ENCODE data around the gene KCNB1.

Gene KCNB1

GRCh38 chr20:49417843-49418555, 64.5 kb downstream of the KCNB1 start:
- Histone ChIP-seq H3K9me3 (ENCODE audit: control insufficient read depth, insufficient read depth, low read length) (no peaks in the 10 kb centered on the region), H3K36me3 (ENCODE audit: control insufficient read depth, low read length) (no peaks in the 10 kb centered on the region), H3K27me3 (ENCODE audit: control insufficient read depth, low read length) (peaks cover 31% of the 10 kb centered on the region), H3K4me1 (ENCODE audit: control insufficient read depth, low read length) (no peaks in the 10 kb centered on the region), H3K79me2 (ENCODE audit: control insufficient read depth, low read length) (no peaks in the 10 kb centered on the region), H4K20me1 (ENCODE audit: control insufficient read depth, insufficient read depth, low read depth, low read length) (no peaks in the 10 kb centered on the region), H3K4me3 (ENCODE audit: low read length) (no peak overlapping the region), H3K27ac (ENCODE audit: low read depth, low read length) (no peak overlapping the region), H3F3A (ENCODE audit: control insufficient read depth, insufficient read depth) (no peaks in the 10 kb centered on the region), H3K9me2 (replicated peaks; ENCODE audit: control insufficient read depth, low read length) (no peaks in the 10 kb centered on the region), H3K4me2 (ENCODE audit: low read length) (no peak overlapping the region)
- no peak for TF ChIP-seq CTCF (IDR thresholded peaks at IDR 0.05; ENCODE audit: low read depth, low read length, poor library complexity, severe bottlenecking)
- no peak for TF ChIP-seq EZH2phosphoT487 (IDR thresholded peaks at IDR 0.05; ENCODE audit: borderline replicate concordance, low read length)

GRCh38 chr20:49415668-49416044, 66.8 kb downstream of the KCNB1 start:
- Histone ChIP-seq H3K27ac (ENCODE audit: low read depth, low read length) (no peak overlapping the region), H4K20me1 (ENCODE audit: control insufficient read depth, insufficient read depth, low read depth, low read length) (no peaks in the 10 kb centered on the region), H3K9me3 (ENCODE audit: control insufficient read depth, insufficient read depth, low read length) (no peaks in the 10 kb centered on the region), H3K36me3 (ENCODE audit: control insufficient read depth, low read length) (no peaks in the 10 kb centered on the region), H3K4me1 (ENCODE audit: control insufficient read depth, low read length) (no peaks in the 10 kb centered on the region), H3K4me2 (ENCODE audit: low read length) (no peak overlapping the region), H3K4me3 (ENCODE audit: low read length) (no peak overlapping the region), H3K27me3 (ENCODE audit: control insufficient read depth, low read length) (peaks cover 34% of the 10 kb centered on the region), H3K79me2 (ENCODE audit: control insufficient read depth, low read length) (no peaks in the 10 kb centered on the region), H3K9me2 (replicated peaks; ENCODE audit: control insufficient read depth, low read length) (no peaks in the 10 kb centered on the region), H3F3A (ENCODE audit: control insufficient read depth, insufficient read depth) (no peaks in the 10 kb centered on the region)
- TF ChIP-seq EZH2phosphoT487 (IDR thresholded peaks at IDR 0.05; ENCODE audit: borderline replicate concordance, low read length): no peak
- TF ChIP-seq CTCF (IDR thresholded peaks at IDR 0.05; ENCODE audit: low read depth, low read length, poor library complexity, severe bottlenecking): no peak

GRCh38 chr20:49415005-49415667, 67.3 kb downstream of the KCNB1 start:
- Histone ChIP-seq H3K4me1 (ENCODE audit: control insufficient read depth, low read length) (no peaks in the 10 kb centered on the region), H3F3A (ENCODE audit: control insufficient read depth, insufficient read depth) (no peaks in the 10 kb centered on the region), H3K9me3 (ENCODE audit: control insufficient read depth, insufficient read depth, low read length) (no peaks in the 10 kb centered on the region), H3K27ac (ENCODE audit: low read depth, low read length) (no peak overlapping the region), H3K4me2 (ENCODE audit: low read length) (no peak overlapping the region), H3K9me2 (replicated peaks; ENCODE audit: control insufficient read depth, low read length) (no peaks in the 10 kb centered on the region), H3K27me3 (ENCODE audit: control insufficient read depth, low read length) (peaks cover 31% of the 10 kb centered on the region), H3K36me3 (ENCODE audit: control insufficient read depth, low read length) (no peaks in the 10 kb centered on the region), H3K79me2 (ENCODE audit: control insufficient read depth, low read length) (no peaks in the 10 kb centered on the region), H4K20me1 (ENCODE audit: control insufficient read depth, insufficient read depth, low read depth, low read length) (no peaks in the 10 kb centered on the region), H3K4me3 (ENCODE audit: low read length) (no peak overlapping the region)
- TF ChIP-seq CTCF (IDR thresholded peaks at IDR 0.05; ENCODE audit: low read depth, low read length, poor library complexity, severe bottlenecking): no peak
- no peak for TF ChIP-seq EZH2phosphoT487 (IDR thresholded peaks at IDR 0.05; ENCODE audit: borderline replicate concordance, low read length)

Data from DOHH2 (cell line).